Measurements from ENCODE around the gene CACNA2D3.

DNA sequence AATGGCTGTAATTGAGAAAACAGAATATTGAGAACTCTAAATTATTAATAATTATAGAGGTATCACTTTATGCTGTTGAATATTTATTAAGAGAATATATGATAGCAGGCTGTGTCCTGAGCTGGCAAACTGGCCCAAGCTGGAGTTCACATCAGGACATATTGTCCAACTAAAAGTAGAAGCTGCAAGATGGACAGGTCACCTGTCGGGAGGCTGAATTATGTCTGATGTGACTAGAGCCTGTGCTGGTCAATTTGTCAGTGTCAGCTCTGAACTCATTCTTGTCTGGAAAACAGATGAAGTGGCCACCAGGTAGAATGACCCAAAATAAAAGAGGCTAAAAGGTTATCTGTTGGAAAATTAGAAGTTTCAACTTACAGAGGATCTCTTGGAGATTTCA is 413.3 kb downstream of the CACNA2D3 start:
- no peak for TF ChIP-seq POLR2A (IDR thresholded peaks at IDR 0.05)
- no peak for TF ChIP-seq POLR2AphosphoS5 (IDR thresholded peaks at IDR 0.05; ENCODE audit: insufficient read depth in 1 of 2, low read depth in 1 of 2)
